ENCODE results near the gene DRP2.

DNA sequence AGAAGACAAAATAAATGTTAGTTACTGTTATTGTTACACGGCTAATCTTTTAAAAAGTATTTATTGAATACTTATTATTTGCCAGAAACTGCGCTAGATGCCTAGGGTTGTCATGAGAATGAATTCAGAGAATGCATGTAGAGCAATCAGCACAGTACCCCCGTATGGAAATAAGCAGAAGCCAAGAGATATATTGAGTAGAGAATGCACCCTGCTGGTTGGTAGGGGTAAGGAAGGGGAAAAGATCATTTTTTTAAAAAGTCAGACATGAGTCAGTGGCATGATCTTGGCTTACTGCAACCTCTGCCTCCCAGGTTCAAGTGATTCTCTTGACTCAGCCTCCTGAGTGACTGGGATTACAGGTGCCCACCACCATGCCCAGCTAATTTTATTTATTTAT, 13.1 kb upstream of the DRP2 start:
- TF ChIP-seq POLR2AphosphoS5 (IDR thresholded peaks at IDR 0.05; ENCODE audit: low read depth, low read length) (no peak), TAF1 (IDR thresholded peaks at IDR 0.05; ENCODE audit: low read depth, low read length) (no peak), POLR2A (IDR thresholded peaks at IDR 0.05; ENCODE audit: low read depth, low read length) (no peak), SPI1 (IDR thresholded peaks at IDR 0.05; ENCODE audit: low read depth, low read length) (no peak), PAX5 (IDR thresholded peaks at IDR 0.05; ENCODE audit: insufficient read depth, low read length, severe bottlenecking) (no peak), POU2F2 (IDR thresholded peaks at IDR 0.05; ENCODE audit: low read depth, low read length) (no peak)
